ENCODE results near the gene AKR1B1. TPM values are rescaled to one million over a fixed set of nuclear protein-coding genes. Genes with fewer than 3 reads are reported as not detected.

AKR1B1 gene
- total and polyA plus RNA-seq, 2 of the 13 experiments (the other 11 are each of a cell fraction or from before 2014, with no cell fraction given) = 89.9 to 133 TPM

DNA sequence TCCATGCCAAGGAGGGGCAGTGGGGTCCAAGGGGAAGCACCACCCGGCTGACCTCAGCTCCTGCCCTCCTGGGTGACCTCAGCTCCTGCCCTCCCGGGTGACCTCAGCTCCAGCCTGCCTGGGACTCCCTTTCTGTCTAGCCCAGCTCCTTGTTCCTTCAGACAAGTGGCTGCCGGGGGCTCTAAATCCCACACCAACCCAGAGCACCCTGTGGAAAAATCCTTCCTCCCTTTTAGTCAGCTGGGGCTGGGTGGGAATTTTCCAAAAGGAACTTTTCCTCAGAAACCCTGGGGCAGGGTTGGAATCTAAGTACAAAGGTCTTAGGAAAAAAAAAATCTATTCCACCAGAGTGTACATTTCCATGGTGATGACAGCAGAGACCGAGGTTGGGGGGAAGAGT is 36.3 kb downstream of the AKR1B1 start (continued):
- no peak for TF ChIP-seq ZNF530 (CRISPR knock-in tag; IDR thresholded peaks at IDR 0.05; ENCODE audit: low read depth)
- TF ChIP-seq ZNF296 (CRISPR knock-in tag; conservative IDR thresholded peaks at IDR 0.05) = no peak
- TF ChIP-seq ZNF510 (CRISPR knock-in tag; IDR thresholded peaks at IDR 0.05; ENCODE audit: low read depth) = no peak
- TF ChIP-seq ZNF839 (CRISPR knock-in tag; IDR thresholded peaks at IDR 0.05; ENCODE audit: borderline replicate concordance) = no peak
- no peak for TF ChIP-seq ZNF496 (CRISPR knock-in tag; IDR thresholded peaks at IDR 0.05; ENCODE audit: insufficient replicate concordance)
- no peak for TF ChIP-seq TBP (CRISPR knock-in tag; IDR thresholded peaks at IDR 0.05)
- TF ChIP-seq HDAC6 (IDR thresholded peaks at IDR 0.05; ENCODE audit: low read depth, low read length) = no peak
- no peak for TF ChIP-seq FOXM1 (CRISPR knock-in tag; IDR thresholded peaks at IDR 0.05)
- no peak for TF ChIP-seq PAF1 (CRISPR knock-in tag; IDR thresholded peaks at IDR 0.05)
- TF ChIP-seq, protein P1, sequence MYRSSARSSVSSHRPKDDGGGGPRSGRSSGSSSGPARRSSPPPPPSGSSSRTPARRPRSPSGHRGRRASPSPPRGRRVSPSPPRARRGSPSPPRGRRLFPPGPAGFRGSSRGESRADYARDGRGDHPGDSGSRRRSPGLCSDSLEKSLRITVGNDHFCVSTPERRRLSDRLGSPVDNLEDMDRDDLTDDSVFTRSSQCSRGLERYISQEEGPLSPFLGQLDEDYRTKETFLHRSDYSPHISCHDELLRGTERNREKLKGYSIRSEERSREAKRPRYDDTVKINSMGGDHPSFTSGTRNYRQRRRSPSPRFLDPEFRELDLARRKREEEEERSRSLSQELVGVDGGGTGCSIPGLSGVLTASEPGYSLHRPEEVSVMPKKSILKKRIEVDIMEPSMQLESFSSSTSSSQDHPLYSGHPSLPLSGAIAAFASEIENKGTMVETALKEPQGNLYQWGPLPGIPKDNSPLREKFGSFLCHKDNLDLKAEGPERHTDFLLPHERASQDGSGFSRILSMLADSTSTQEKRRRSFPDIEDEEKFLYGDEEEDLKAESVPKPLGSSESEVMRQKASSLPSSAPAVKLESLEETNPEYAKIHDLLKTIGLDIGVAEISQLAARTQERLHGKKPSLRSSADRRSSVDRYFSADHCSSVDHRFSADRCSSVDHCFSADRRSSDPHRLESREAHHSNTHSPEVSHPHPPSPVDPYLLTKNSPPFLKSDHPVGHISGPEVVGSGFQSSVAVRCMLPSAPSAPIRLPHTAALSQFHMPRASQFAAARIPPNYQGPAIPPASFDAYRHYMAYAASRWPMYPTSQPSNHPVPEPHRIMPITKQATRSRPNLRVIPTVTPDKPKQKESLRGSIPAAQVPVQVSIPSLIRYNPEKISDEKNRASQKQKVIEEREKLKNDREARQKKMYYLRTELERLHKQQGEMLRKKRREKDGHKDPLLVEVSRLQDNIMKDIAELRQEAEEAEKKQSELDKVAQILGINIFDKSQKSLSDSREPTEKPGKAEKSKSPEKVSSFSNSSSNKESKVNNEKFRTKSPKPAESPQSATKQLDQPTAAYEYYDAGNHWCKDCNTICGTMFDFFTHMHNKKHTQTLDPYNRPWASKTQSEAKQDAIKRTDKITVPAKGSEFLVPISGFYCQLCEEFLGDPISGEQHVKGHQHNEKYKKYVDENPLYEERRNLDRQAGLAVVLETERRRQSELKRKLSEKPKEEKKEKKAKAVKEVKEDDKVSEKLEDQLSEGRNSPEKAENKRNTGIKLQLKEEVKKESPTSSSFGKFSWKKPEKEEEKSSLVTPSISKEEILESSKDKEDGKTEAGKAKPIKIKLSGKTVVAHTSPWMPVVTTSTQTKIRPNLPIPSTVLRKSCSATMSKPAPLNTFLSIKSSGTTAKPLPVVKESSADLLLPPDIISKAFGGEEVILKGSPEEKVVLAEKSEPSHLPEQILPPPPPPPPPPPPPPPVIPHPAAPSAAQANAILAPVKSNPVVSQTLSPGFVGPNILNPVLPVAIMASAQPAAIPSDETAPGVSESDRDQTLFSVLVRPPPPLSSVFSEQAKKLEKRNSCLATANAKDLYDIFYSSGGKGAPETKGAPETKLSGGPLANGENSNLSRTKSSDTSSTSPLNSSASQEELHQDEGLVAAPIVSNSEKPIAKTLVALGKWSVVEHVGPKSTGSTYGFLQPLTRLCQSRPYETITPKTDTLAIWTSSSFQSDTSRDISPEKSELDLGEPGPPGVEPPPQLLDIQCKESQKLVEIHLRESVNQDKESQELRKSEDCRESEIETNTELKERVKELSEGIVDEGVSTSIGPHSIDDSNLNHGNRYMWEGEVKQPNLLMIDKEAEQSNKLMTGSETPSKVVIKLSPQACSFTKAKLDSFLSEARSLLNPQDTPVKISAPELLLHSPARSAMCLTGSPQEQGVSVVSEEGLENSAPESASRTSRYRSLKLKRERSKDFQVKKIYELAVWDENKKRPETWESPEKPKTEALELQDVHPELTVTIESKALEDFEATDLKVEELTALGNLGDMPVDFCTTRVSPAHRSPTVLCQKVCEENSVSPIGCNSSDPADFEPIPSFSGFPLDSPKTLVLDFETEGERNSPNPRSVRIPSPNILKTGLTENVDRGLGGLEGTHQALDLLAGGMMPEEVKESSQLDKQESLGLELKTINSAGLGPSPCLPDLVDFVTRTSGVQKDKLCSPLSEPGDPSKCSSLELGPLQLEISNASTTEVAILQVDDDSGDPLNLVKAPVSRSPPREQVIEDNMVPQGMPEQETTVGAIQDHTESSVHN (CRISPR knock-in tag; IDR thresholded peaks at IDR 0.05) = no peak
- no peak for TF ChIP-seq SMAD1 (CRISPR knock-in tag; IDR thresholded peaks at IDR 0.05; ENCODE audit: borderline replicate concordance, low read depth)
- TF ChIP-seq NFE2L1 (CRISPR knock-in tag; IDR thresholded peaks at IDR 0.05; ENCODE audit: borderline replicate concordance) = no peak
- TF ChIP-seq BORCS8-MEF2B (CRISPR knock-in tag; IDR thresholded peaks at IDR 0.05) = no peak
- TF ChIP-seq ZNF292 (CRISPR knock-in tag; IDR thresholded peaks at IDR 0.05; ENCODE audit: borderline replicate concordance, low read depth) = no peak
- TF ChIP-seq ZNF883 (CRISPR knock-in tag; IDR thresholded peaks at IDR 0.05; ENCODE audit: not compliant biosample characterization) = no peak
- TF ChIP-seq NPAS2 (CRISPR knock-in tag; IDR thresholded peaks at IDR 0.05; ENCODE audit: borderline replicate concordance) = no peak
- TF ChIP-seq ZKSCAN1 (IDR thresholded peaks at IDR 0.05; ENCODE audit: low read length) = no peak
- TF ChIP-seq, protein P2, sequence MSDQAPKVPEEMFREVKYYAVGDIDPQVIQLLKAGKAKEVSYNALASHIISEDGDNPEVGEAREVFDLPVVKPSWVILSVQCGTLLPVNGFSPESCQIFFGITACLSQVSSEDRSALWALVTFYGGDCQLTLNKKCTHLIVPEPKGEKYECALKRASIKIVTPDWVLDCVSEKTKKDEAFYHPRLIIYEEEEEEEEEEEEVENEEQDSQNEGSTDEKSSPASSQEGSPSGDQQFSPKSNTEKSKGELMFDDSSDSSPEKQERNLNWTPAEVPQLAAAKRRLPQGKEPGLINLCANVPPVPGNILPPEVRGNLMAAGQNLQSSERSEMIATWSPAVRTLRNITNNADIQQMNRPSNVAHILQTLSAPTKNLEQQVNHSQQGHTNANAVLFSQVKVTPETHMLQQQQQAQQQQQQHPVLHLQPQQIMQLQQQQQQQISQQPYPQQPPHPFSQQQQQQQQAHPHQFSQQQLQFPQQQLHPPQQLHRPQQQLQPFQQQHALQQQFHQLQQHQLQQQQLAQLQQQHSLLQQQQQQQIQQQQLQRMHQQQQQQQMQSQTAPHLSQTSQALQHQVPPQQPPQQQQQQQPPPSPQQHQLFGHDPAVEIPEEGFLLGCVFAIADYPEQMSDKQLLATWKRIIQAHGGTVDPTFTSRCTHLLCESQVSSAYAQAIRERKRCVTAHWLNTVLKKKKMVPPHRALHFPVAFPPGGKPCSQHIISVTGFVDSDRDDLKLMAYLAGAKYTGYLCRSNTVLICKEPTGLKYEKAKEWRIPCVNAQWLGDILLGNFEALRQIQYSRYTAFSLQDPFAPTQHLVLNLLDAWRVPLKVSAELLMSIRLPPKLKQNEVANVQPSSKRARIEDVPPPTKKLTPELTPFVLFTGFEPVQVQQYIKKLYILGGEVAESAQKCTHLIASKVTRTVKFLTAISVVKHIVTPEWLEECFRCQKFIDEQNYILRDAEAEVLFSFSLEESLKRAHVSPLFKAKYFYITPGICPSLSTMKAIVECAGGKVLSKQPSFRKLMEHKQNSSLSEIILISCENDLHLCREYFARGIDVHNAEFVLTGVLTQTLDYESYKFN (CRISPR knock-in tag; conservative IDR thresholded peaks at IDR 0.05) = peak; percentile 59; the same call in 1 of the 2 replicates
- no peak for TF ChIP-seq ZNF354B (CRISPR knock-in tag; IDR thresholded peaks at IDR 0.05)
- TF ChIP-seq POGZ (CRISPR knock-in tag; IDR thresholded peaks at IDR 0.05) = 0 out of 2 replicates have a peak, but pooled peaks have one; percentile 24

All from HepG2 (cell line).